Measurements from ENCODE around the gene CDH13.
A peak's percentile ranks its signal among the peaks of the same experiment; 100 is the strongest.

Gene CDH13

DNA sequence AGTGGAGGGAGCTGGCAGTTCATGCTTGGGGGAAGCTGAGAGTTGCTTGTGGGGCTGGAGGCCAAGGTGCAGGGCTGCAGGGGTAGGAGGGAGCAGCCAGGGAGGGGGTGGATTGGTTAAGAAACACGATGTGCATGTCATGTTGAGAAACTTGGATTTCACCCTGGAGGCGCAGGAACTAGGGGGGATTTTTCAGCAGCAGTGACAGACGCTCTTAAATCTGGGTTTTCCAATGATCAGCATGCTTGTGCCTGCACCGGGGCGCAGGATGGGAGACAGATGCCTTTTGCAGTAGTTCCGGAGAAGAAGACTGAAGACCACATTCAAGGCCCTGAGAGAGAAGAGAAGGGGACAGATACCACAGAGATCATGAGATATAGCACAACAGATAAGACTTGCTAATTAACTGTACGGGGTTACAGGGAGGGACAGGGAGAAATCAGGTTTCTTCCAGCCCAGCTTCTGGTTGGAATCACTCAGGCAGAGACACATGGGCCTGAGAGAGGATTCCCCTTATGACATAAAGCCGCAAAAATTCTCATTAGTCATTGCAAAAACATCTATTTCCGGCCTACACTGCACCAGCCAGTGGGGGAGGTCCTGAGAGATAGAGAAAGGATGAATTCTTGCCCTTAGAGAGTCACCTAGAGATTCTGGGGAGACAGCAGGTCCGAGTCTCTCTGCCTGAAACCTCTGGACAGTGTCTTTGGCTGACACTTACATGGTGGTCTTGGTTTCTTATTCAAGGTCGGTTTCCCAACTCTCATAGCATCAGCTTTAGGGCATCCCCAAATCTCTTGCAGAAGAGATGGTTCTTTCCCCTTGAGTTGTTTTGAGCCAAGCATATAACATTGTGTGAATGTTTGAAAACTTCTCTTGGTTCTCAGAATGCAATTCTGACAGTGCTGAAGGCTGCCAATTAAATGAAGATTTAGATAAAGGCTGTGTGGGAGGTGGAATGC is 27.1 kb downstream of the CDH13 start:
- DNase-seq, result peak; percentile 72

DNA sequence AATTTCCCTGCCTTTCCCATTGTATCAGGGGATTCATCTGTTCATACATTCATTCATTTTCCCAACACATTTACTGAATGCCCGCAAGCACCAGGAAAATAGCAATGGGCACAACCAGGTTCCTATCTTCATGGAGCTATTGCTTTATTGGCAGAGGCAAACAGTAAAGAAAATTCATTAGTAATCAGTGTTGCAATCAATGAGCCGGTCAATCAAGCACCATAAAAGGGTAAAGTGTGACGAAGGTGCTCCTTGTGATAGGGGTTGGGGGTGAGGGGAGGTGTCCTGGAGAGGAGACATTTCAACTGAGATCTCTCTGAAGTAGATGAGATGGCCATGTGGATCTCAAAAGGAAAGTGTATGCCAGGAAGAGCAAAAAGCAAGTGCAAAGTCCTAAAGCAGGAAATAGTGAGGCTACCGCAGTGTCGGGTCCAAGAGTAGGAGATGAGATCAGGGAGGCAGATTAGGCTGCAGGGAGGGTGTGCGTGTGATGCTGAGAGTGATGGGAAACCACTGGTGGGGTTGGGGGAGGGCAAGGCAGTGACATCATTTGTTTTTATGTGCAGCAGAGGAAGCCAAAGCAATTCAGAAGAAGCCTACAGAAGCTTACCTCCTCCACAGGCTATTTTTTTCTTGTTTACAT is 28.4 kb downstream of the CDH13 start:
- DNase-seq, result peak; percentile 89

DNA sequence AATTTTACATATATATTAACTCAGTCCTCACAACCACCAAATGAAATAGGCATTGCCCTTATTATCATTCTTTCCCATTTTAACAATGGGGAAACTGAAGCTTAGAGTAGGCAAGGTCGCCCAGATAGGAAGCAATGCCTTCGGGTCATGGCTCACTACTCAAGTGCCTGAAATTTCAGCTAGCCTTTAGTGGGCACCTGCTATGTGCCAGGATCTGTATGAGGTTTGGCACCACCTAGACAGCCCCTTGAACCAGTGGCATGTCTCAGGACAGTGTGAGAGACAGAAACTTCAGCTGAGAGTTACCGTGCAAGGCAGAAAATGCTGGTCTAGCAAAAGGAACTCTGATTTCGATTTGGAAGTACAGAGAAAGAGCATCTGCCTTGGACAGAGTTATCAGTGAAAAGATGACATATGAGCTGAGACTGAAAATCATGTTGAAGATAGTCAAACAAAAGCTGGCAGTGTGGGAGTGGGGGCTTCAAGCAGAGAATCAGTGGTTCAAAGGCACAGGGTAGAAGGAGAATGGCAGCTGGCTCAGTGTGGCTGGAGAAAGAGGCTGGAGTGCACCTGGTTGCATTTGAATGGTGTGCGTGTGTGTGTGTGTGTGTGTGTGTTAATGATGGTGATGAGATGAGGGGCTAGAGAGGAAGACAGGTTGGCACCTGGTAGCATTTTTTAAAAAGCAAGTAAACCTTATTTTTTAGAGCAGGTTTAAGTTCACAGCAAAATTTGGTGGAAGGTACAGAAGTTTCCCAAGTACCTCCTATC is 29.1 kb downstream of the CDH13 start:
- no peak for DNase-seq

DNA sequence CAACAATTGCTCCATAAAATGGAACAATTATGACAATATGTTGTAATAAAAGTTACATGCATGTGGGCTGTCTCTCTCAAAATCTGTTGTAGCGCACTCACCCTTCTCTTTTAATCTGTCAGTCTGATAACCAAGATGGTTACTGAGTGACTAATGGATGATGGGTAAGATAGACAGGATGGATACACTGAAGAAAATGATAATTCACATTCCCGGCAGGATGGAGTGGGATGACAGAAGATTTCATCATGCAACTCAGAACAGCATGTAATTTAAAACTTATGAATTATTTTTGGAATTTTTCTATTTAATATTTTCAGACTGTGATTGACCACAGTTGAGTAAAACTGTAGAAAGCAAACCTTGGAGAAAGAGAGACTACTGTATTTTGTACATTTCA is 30.5 kb downstream of the CDH13 start:
- no peak for DNase-seq

DNA sequence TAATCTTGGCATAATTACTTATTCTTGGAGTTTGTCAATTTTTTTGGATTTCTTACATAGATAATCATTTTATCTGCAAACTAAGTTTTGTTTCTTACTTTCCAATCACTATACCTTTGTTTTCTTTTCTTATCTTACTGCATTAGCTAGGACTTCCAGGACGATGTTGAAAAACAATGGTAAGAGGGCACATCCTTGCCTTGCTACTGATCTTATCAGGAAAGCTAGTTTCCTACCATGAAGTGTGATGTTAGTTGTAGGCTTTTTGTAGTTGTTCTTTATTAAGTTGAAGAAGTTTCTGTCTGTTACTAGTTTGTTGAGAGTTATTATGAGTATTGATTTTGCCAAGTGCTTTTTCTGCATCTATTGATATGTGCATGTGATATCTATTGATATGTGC is 31.0 kb downstream of the CDH13 start:
- DNase-seq, result no peak

DNA sequence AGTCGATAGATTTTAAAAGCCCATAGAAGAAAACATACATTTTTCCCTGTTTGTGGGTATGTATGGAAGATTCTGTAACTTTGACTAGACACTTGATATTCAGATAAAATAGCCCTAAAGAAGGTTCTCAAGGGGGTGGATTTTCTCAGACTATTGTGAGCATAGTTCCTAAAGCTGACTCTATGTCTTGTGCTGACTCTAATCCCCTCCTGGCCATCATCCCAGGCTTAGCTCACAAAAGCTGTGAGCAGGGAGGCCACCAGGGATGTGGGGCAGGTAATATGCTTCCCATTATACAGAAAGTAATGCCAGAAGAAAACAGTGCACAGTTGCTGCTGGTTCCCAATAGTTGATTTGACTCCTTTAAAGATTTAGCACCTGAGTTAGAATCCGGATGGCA is 32.0 kb downstream of the CDH13 start:
- no peak for DNase-seq

DNA sequence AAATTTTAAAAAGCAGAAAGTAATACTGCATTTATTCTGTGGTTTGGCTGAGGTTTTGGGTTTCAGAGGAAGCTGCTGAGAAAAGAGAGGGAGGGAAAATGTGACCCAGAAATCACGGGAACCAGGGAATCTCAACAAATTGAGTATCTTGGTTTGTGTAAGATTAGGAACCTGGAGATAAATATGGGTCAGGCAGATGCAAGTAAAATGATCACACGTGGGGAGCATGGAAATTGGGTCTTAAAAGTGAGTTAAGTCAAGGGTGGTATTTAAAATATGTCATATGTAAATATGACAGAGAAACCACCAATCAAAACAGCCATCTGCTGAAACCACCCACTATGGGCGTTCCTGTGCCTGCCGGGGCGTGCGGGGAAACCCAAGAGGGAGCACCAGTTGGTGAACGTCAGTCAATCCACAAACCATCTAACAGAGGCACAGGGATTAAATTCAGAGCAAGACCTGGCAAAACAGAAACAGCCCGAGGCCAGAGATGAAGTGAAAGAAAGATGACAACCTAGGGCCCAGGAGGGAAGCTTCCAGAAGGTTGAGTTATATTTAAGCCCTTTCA is 33.4 kb downstream of the CDH13 start:
- peak; percentile 62 for DNase-seq

DNA sequence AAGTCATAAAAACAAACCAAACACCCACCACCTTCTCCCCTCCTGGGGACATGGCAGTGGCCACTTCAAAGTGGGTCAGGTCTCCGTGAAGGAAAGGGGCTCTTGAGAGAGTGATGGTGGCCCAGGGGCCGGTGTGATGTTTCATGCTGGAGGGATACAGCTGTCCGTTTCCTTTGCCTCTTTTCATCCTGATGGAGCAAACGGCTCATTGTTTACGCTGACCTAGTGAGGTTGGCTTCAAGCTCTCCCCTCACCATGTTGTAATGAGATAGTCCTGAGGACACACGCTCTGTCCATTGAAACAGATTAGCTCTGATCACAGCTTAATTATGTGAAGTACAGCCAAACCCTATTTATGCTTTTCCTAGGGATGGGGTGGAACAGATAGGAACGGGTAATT is 34.2 kb downstream of the CDH13 start:
- DNase-seq, result no peak

DNA sequence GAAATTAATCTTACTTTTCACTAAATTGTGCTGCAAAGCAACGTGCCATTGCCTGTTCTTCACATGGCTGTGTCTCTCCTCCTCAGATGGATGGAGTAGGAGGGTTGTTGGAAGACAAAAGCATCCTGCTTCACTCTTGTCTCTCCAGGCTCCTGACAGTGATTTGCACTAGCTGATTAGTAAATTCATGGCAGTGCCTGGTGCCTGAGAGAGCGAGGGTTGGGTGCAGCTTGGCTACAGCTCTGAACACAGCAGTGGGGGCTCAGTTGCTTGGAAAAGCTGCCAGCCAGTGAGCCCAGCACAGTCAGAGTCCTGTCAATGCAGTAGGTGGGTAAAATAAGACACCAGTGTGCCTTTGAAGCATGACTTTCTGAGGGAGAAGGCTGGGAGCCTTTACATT is 37.4 kb downstream of the CDH13 start:
- DNase-seq, result no peak

DNA sequence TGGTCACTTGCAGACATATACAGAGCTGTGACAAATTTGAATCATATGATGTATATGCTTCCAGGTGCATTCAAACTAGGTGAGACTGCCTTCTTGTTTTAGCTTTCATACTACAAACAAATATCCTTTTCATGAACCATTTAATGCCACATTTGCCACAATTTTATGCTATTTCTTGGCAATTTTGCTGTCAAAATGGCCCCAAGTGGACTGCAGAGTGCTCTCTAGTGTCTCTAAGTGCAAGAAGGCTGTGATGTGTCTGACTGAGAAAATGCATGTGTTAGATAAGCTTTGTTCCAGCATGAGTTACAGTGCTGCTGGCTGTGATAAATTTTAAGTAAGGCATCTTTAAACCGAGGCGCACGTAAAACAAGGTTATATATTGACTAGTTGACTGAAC is 38.3 kb downstream of the CDH13 start:
- no peak for DNase-seq

DNA sequence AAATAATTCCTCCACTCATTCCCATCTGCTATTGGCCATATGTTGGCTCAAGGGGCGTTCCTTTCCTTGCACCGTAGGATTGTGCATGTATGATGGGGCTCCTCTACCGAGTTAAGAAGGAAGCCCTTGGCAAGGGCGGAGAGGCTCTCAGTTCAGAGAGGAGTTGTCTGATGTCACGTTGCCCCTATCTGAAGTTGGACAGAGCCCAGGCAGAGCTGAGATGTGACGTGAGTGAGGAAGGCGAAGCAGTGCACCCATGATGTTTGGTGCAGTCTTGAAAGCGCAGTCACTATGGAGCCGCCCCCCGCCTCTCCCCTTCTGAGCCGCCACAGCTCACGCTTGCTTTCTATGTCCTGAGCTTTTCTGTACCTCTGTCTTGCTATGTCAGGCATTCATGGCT is 40.7 kb downstream of the CDH13 start:
- no peak for DNase-seq

DNA sequence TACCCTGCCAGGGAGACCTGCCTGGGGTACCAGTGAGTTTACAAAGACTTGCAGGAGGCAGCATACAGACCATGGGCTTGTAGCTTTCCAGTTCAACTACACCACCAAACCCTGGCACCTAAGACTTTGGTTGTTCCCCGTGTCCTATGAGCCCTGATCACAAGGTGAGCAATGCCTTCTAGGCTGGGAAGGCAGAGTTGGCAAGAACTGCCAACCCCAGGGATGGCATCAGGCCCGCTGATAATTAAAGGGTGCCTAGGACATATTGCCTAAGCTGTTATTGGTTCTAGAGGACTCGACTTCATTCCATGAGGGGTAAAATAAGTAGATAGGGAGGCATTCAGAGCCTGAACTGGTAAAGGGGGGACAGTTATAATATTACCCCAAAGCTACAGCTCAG is 41.3 kb downstream of the CDH13 start:
- no peak for DNase-seq

DNA sequence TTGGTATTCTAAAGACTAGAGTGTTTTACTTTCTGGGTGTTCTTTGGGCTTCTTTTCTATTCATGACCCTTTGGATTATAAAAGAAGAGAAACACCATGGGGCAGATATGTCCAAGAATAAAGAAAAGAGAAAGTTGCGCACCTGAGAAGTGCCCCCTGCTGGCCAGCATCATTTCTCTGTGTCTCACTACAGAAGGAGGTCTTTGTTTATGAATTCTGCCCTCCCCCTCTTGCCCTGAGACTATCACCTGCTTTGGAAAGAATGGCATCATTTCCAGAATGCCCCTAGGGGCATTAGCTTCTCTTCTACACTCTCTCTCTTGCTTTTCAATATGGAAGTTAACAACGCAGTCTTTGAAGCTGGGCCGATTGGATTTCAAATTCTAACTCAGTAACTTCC is 45.0 kb downstream of the CDH13 start:
- no peak for DNase-seq

DNA sequence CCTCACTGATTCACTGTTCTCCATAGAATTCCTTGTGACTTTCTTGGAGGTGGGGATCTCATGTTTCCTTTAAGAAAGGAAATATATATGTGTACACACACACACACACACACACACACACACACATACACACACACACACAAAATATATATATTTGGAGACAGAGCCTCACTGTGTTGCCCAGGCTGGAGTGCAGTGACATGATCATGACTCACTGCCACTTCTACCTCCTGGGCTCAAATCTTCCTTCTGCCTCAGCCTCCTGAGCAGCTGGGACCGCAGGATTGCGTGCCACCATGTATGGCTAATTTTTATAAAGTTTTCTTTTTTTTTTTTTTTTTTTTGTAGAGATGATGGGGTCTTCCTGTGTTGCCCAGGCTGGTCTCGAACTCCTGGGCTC is 45.9 kb downstream of the CDH13 start:
- no peak for DNase-seq

DNA sequence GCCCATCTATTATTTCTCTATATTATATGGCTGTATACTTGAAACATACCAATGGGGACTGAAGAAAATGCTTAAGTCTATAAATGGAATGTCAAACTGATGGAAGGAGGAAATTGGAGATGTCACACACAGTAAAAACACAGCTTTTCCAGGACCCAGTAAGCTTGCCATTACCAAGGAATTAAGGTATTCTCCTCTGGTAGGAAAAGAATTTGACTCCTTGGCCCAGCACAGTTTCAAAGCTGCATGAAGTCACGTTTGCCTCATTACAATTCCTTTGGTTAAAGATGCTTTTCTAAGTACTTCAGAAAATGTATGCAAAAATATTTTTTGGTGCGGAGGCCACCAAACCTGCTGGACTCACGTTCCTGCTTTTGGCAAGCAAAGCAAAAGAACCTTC is 48.5 kb downstream of the CDH13 start:
- DNase-seq, result no peak

DNA sequence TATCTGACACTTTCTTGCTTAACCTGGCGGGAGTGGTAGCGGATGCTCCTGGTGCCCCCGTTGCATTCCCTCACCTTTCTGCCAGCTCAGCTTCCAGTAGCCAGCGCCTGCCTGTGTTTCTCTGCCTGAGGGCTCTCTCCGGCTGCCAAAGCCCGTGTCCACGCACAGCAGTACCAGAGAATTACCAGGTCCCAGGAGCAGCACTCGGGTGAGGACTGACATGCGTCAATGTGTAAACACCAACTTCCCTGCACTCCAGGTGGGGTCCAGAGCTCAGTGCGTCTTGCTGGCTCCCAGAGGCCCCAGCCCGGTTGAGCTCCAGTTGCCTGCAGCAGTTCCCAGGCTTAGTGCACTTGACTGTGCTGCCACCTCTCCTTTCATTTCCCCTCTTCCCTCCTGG is 54.8 kb downstream of the CDH13 start:
- DNase-seq, result no peak

DNA sequence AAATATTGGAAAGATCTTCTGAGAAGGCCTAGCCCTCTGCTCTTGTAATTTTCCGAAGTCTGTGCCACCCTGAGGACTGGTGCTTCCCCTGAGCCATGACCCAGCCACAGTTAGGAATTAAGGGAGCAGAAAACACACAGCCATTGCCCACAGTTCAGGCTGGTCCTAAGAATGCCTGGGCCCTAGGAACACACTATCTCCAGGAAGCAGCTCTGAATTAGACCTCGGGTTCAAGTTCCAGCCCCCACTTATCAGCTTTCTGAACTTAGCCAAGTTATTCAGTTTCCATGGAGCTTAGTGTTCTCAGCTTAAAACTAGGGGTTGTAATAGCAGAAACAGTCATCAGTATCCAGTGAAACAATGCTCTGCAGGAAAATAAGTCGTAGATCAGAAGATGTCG is 56.0 kb downstream of the CDH13 start:
- DNase-seq, result no peak

DNA sequence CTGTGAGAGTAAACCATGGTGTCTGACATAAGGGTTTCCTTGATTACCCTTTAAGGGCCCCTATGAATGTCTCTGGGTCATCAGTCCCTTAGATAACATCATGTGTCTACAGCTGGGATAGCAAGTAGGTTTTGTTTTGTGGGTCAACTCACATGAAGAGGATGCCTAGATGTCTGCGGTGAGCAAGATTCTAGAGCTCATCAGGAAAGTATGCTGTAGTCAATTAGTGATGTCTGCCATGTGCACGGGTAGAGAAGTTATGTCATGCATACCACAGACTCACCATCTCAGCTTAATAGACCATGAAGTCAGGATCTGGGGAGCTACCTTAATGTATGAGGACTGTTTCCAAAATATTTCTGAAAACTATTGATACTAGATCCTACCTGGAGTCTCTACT is 57.5 kb downstream of the CDH13 start:
- no peak for DNase-seq

DNA sequence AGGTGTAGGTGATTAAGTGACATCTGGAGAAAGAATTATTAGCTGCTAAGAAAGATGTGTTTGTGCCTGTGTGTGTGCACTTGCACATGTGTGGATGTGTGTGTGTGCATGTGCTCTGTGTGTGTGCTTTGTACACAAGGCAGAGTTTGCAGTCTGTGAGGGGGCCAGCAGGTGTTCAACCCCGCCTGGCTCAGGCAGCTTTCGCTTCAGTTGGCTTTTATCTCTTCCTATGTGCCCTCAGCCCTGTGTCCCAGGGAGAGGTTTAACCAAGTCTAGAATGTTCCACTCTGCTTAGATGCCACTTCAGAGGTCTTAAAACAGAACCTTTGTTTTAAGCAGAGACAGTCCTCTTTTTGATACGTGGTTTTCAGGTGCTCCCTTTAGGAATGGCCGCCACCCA is 58.8 kb downstream of the CDH13 start:
- DNase-seq, result no peak

DNA sequence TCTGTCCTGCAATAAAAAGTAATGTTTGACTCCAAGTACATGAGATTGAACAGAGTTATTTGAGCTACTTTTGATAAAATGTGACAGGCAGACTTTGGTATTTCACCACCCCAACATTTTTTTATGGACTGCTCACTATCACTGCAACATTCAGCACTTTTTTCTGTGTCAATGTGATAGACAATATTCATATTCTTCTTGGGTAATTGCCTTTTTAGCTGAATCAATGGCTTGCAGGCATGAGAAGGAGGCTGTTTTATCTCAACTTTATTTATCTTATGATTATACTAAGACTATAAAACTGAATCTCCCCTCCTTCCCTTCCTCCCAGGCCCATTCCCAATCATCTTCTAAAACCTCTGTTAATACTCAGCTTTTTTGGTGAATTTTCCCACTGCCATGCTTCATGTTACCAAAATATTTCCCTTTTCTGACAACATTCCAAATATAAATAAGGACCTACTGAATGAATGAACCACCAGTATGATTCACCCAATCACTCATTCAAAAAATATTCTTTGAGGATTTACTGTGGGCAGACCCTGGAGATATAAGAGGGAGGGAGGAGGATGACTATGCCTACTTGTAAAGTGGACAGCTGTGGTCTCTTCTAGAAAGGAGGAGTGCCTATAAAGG is 67.6 kb downstream of the CDH13 start:
- DNase-seq, result no peak

DNA sequence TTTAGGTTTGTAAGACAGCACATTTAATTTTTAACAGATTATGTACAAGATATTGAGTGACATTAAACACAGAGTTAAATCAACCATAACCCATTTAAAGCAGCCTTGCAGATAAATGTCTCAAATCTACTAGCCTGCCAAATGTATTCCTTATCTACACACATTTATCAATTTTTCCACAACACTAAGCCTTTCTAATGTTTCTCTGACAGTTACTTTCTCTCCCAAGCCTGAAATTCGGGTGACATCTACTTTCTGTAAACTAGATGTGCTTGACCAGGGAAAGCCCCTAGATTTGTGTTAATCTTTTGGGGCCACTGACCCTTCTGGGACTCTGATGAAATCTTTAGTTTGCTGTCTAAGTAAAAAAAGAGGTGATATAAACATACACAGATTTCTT is 69.0 kb downstream of the CDH13 start:
- no peak for DNase-seq

DNA sequence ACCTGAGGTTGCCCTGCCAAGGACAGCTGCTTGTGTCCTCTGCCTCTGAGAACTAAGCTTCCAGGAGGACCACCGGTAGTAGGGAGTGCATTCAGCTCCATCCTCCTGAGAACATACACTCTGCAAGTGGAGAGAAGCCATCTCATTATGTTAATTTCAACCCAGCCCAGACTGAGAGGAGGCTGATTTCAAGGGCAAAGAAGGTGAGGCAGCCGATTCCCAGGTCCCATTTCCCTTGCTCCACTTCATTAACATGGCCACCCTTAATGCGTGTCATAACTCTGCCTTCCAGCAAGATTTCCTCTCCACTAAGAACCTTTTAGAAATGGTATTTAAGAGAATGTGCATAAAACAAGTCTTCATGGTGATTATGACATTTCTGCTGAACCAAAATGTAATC is 72.5 kb downstream of the CDH13 start:
- DNase-seq, result no peak

Measured in central memory CD4-positive, alpha-beta T cell (primary cell).